T-helper 1 cell treated with Interleukin-12 subunit alpha and Interleukin-12 subunit beta and Interleukin-4 antibody, amounts not matched to agents 30 μg/mL and 1 μg/mL, for 36 hours (primary cell): ENCODE data around the gene ATXN7L2.

ENCODE experiments used
- H3K27ac Mint-ChIP-seq: one replicate; pipeline ENCODE4 v1.8.0; 2021; ENCODE audit warnings: mild to moderate bottlenecking, mixed read lengths
- H3K27me3 Mint-ChIP-seq: one replicate; pipeline ENCODE4 v1.8.0; 2021; ENCODE audit warnings: low read depth, mixed read lengths
- H3K36me3 Mint-ChIP-seq: one replicate; pipeline ENCODE4 v1.8.0; 2021; ENCODE audit warnings: low read depth, mixed read lengths
- H3K4me1 Mint-ChIP-seq: one replicate; pipeline ENCODE4 v1.8.0; 2021; ENCODE audit warnings: low read depth, mixed read lengths
- H3K4me3 Mint-ChIP-seq: one replicate; pipeline ENCODE4 v1.8.0; 2021; ENCODE audit warnings: mild to moderate bottlenecking, moderate library complexity, mixed read lengths
- H3K9me3 Mint-ChIP-seq: one replicate; pipeline ENCODE4 v1.8.0; 2021; ENCODE audit warnings: mixed read lengths

The ATXN7L2 gene

GRCh38 chr1:109517337-109517736, 33.6 kb downstream of the ATXN7L2 start:
- Mint-ChIP-seq H3K4me3 (no peak overlapping the region), H3K27ac (no peak overlapping the region), H3K4me1 (no peaks in the 10 kb centered on the region), H3K36me3 (no peaks in the 10 kb centered on the region), H3K9me3 (no peaks in the 10 kb centered on the region), H3K27me3 (peaks cover 35% of the 10 kb centered on the region)

GRCh38 chr1:109521002-109521951, 37.6 kb downstream of the ATXN7L2 start:
- H3K9me3 Mint-ChIP-seq, result no peaks in the 10 kb centered on the region
- H3K27me3 Mint-ChIP-seq, result peaks cover 33% of the 10 kb centered on the region
- H3K36me3 Mint-ChIP-seq, result no peaks in the 10 kb centered on the region
- no peak overlapping the region for H3K4me3 Mint-ChIP-seq
- H3K27ac Mint-ChIP-seq, result no peak overlapping the region
- no peaks in the 10 kb centered on the region for H3K4me1 Mint-ChIP-seq

- Mint-ChIP-seq H3K4me3 (no peak overlapping the region), H3K9me3 (no peaks in the 10 kb centered on the region), H3K36me3 (no peaks in the 10 kb centered on the region), H3K27ac (no peak overlapping the region), H3K27me3 (peaks cover 34% of the 10 kb centered on the region), H3K4me1 (no peaks in the 10 kb centered on the region)
Measured at GRCh38 chr1:109522026-109522425, 38.3 kb downstream of the ATXN7L2 start.

GRCh38 chr1:109523706-109524105, 40.0 kb downstream of the ATXN7L2 start:
- H3K4me3 Mint-ChIP-seq, result no peak overlapping the region
- no peaks in the 10 kb centered on the region for H3K4me1 Mint-ChIP-seq
- H3K36me3 Mint-ChIP-seq, result no peaks in the 10 kb centered on the region
- H3K27ac Mint-ChIP-seq, result no peak overlapping the region
- peaks cover 35% of the 10 kb centered on the region for H3K27me3 Mint-ChIP-seq
- no peaks in the 10 kb centered on the region for H3K9me3 Mint-ChIP-seq

GRCh38 chr1:109527098-109527811, 43.5 kb downstream of the ATXN7L2 start:
- no peak overlapping the region for H3K27ac Mint-ChIP-seq
- H3K27me3 Mint-ChIP-seq, result peaks cover 21% of the 10 kb centered on the region
- H3K36me3 Mint-ChIP-seq, result no peaks in the 10 kb centered on the region
- H3K4me1 Mint-ChIP-seq, result peaks cover 14% of the 10 kb centered on the region
- H3K9me3 Mint-ChIP-seq, result no peaks in the 10 kb centered on the region
- no peak overlapping the region for H3K4me3 Mint-ChIP-seq

- Mint-ChIP-seq H3K27ac (no peak overlapping the region), H3K9me3 (no peaks in the 10 kb centered on the region), H3K4me1 (peaks cover 20% of the 10 kb centered on the region), H3K36me3 (no peaks in the 10 kb centered on the region), H3K27me3 (peaks cover 16% of the 10 kb centered on the region), H3K4me3 (no peak overlapping the region)
Measured at GRCh38 chr1:109527846-109528695, 44.4 kb downstream of the ATXN7L2 start.

- Mint-ChIP-seq H3K27ac (peak overlapping the region; percentile 39), H3K4me3 (no peak overlapping the region), H3K27me3 (peaks cover 16% of the 10 kb centered on the region), H3K9me3 (no peaks in the 10 kb centered on the region), H3K36me3 (no peaks in the 10 kb centered on the region), H3K4me1 (peaks cover 20% of the 10 kb centered on the region)
Measured at GRCh38 chr1:109528712-109529111, 45.0 kb downstream of the ATXN7L2 start.

GRCh38 chr1:109529881-109530456, 46.3 kb downstream of the ATXN7L2 start:
- H3K4me3 Mint-ChIP-seq, result no peak overlapping the region
- H3K4me1 Mint-ChIP-seq, result peaks cover 20% of the 10 kb centered on the region
- H3K27me3 Mint-ChIP-seq, result peaks cover 11% of the 10 kb centered on the region
- H3K9me3 Mint-ChIP-seq, result no peaks in the 10 kb centered on the region
- no peaks in the 10 kb centered on the region for H3K36me3 Mint-ChIP-seq
- H3K27ac Mint-ChIP-seq, result no peak overlapping the region

- peak overlapping the region; percentile 13 for H3K4me3 Mint-ChIP-seq
Measured at GRCh38 chr1:109530457-109531087, 46.9 kb downstream of the ATXN7L2 start.

GRCh38 chr1:109531380-109531779, 47.7 kb downstream of the ATXN7L2 start:
- Mint-ChIP-seq H3K4me3 (peak overlapping the region; percentile 13), H3K27me3 (peaks cover 7% of the 10 kb centered on the region), H3K27ac (peak overlapping the region; percentile 62)

More at GRCh38 chr1:109530457-109531087, 46.9 kb downstream of the ATXN7L2 start:
- Mint-ChIP-seq H3K27me3 (peaks cover 11% of the 10 kb centered on the region), H3K9me3 (no peaks in the 10 kb centered on the region), H3K4me1 (peaks cover 20% of the 10 kb centered on the region), H3K27ac (no peak overlapping the region), H3K36me3 (no peaks in the 10 kb centered on the region)

GRCh38 chr1:109531826-109532364, 48.2 kb downstream of the ATXN7L2 start:
- no peak overlapping the region for H3K4me3 Mint-ChIP-seq
- H3K36me3 Mint-ChIP-seq, result no peaks in the 10 kb centered on the region
- peak overlapping the region; percentile 86 for H3K27ac Mint-ChIP-seq
- peaks cover 2% of the 10 kb centered on the region for H3K27me3 Mint-ChIP-seq
- H3K4me1 Mint-ChIP-seq, result peaks cover 20% of the 10 kb centered on the region
- H3K9me3 Mint-ChIP-seq, result no peaks in the 10 kb centered on the region

More at GRCh38 chr1:109531380-109531779, 47.7 kb downstream of the ATXN7L2 start:
- Mint-ChIP-seq H3K4me1 (peaks cover 20% of the 10 kb centered on the region), H3K9me3 (no peaks in the 10 kb centered on the region), H3K36me3 (no peaks in the 10 kb centered on the region)

- H3K27me3 Mint-ChIP-seq, result no peaks in the 10 kb centered on the region
- H3K36me3 Mint-ChIP-seq, result no peaks in the 10 kb centered on the region
- H3K27ac Mint-ChIP-seq, result peak overlapping the region; percentile 86
- no peaks in the 10 kb centered on the region for H3K9me3 Mint-ChIP-seq
- peak overlapping the region; percentile 65 for H3K4me3 Mint-ChIP-seq
- peaks cover 20% of the 10 kb centered on the region for H3K4me1 Mint-ChIP-seq
Measured at GRCh38 chr1:109532365-109533136, 48.8 kb downstream of the ATXN7L2 start.
